DOHH2 (cell line): ENCODE results near the gene TMEM234.

Source experiments
- H3F3A ChIP-seq: fragments of 200-600 bp; sonication (generic), shearing (Covaris generic); 2 replicates; pipeline ENCODE4 v1.6.0; 2016; ENCODE audit warnings: antibody characterized with exemption, mild to moderate bottlenecking; ENCODE audit not compliant: control insufficient read depth, insufficient read depth
- H3K27ac ChIP-seq: fragments of 200-600 bp; sonication (generic); 2 replicates; pipeline ENCODE4 v1.5.1; 2014; ENCODE audit warnings: low read depth, mild to moderate bottlenecking, low read length, moderate library complexity
- H3K27me3 ChIP-seq: fragments of 200-600 bp; sonication (generic); 2 replicates; pipeline ENCODE4 v1.6.1; 2014; ENCODE audit warnings: mild to moderate bottlenecking, low read length, mixed read lengths; ENCODE audit not compliant: control insufficient read depth
- H3K36me3 ChIP-seq: fragments of 200-600 bp; sonication (generic); 2 replicates; pipeline ENCODE4 v1.6.1; 2014; ENCODE audit warnings: mild to moderate bottlenecking, low read length, moderate library complexity, mixed read lengths; ENCODE audit not compliant: control insufficient read depth
- H3K4me1 ChIP-seq: fragments of 200-600 bp; sonication (generic); 2 replicates; pipeline ENCODE4 v1.6.1; 2014; ENCODE audit warnings: mild to moderate bottlenecking, low read length, mixed read lengths; ENCODE audit not compliant: control insufficient read depth
- H3K4me2 ChIP-seq: fragments of 200-600 bp; sonication (generic); 2 replicates; pipeline ENCODE4 v1.6.0; 2014; ENCODE audit warnings: mild to moderate bottlenecking, low read length, moderate library complexity
- H3K4me3 ChIP-seq: fragments of 200-600 bp; sonication (generic); 2 replicates; pipeline ENCODE4 v1.5.1; 2014; ENCODE audit warnings: mild to moderate bottlenecking, low read length, mixed read lengths
- H3K79me2 ChIP-seq: fragments of 200-600 bp; sonication (generic); 2 replicates; pipeline ENCODE4 v1.6.1; 2014; ENCODE audit warnings: mild to moderate bottlenecking, low read length, mixed read lengths; ENCODE audit not compliant: control insufficient read depth
- H3K9me2 ChIP-seq: fragments of 200-600 bp; sonication (generic); replicated peaks from 2 replicates; pipeline ENCODE4 v1.6.1; 2014; ENCODE audit warnings: mild to moderate bottlenecking, low read length, mixed read lengths; ENCODE audit not compliant: control insufficient read depth
- H3K9me3 ChIP-seq: fragments of 200-600 bp; sonication (generic); 2 replicates; pipeline ENCODE4 v1.6.1; 2014; ENCODE audit warnings: antibody characterized with exemption, low read length, mixed read lengths; ENCODE audit not compliant: control insufficient read depth, insufficient read depth
- H4K20me1 ChIP-seq: fragments of 200-600 bp; sonication (generic); 2 replicates; pipeline ENCODE4 v1.6.0; 2014; ENCODE audit warnings: low read depth, mild to moderate bottlenecking, antibody characterized with exemption, low read length, moderate library complexity; ENCODE audit not compliant: control insufficient read depth, insufficient read depth
- CTCF ChIP-seq: fragments of 200-600 bp; sonication (generic); IDR thresholded peaks from one replicate; pipeline ENCODE4 v1.5.1; 2014; ENCODE audit warnings: antibody characterized with exemption, mild to moderate bottlenecking, low read depth, low read length; ENCODE audit not compliant: poor library complexity, severe bottlenecking
- EZH2phosphoT487 ChIP-seq: fragments of 200-600 bp; sonication (generic); IDR thresholded peaks from 2 replicates; pipeline ENCODE4 v1.6.1; 2017; ENCODE audit warnings: borderline replicate concordance, mild to moderate bottlenecking, antibody characterized with exemption, low read length, moderate library complexity, mixed read lengths

Gene TMEM234

DNA sequence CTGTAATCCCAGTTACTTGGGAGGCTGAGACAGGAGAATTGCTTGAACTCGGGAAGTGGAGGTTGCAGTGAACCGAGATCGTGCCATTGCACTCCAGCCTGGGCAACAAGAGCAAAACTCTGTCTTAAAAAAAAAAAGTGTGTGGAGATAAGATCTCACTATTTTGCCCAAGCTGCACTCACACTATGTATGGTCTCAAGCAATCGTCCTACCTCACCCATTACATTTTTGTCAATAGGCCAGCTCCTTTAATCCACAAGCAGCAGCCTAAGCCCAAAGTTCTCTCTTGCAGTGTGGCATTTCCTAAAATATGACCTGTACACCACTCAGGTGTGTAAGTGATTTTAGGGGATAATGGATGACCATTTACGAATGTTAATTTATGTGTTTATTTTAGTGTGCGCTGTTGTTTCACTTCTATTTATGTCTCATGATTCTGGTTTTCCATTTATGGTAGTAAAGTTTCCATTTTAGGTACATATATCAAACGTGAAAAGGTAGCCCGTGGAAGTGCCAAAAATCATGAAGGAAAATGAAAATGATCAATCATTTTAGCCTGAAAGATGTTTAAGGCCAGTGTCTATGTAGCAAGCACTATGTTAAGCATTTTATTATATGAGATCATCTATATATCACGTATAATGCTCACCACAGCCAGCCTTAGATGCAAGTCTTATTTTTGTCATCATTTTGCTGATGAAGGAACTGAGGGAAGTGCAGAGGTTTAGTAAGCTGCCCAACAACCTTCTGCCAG is 34.5 kb upstream of the TMEM234 start:
- peak overlapping the region; percentile 52 for H3K4me3 ChIP-seq
- H3K4me1 ChIP-seq: peaks cover 88% of the 10 kb centered on the region
- no peaks in the 10 kb centered on the region for H3K9me3 ChIP-seq
- H3K27ac ChIP-seq: peak overlapping the region; percentile 100
- no peak for TF ChIP-seq CTCF
- no peak for TF ChIP-seq EZH2phosphoT487
- peak overlapping the region; percentile 89 for H3K4me2 ChIP-seq
- H3K9me2 ChIP-seq: no peaks in the 10 kb centered on the region
- H3K27me3 ChIP-seq: no peaks in the 10 kb centered on the region
- H4K20me1 ChIP-seq: no peaks in the 10 kb centered on the region
- H3F3A ChIP-seq: peaks cover 40% of the 10 kb centered on the region
- H3K36me3 ChIP-seq: peaks cover 25% of the 10 kb centered on the region
- H3K79me2 ChIP-seq: peaks cover 84% of the 10 kb centered on the region

DNA sequence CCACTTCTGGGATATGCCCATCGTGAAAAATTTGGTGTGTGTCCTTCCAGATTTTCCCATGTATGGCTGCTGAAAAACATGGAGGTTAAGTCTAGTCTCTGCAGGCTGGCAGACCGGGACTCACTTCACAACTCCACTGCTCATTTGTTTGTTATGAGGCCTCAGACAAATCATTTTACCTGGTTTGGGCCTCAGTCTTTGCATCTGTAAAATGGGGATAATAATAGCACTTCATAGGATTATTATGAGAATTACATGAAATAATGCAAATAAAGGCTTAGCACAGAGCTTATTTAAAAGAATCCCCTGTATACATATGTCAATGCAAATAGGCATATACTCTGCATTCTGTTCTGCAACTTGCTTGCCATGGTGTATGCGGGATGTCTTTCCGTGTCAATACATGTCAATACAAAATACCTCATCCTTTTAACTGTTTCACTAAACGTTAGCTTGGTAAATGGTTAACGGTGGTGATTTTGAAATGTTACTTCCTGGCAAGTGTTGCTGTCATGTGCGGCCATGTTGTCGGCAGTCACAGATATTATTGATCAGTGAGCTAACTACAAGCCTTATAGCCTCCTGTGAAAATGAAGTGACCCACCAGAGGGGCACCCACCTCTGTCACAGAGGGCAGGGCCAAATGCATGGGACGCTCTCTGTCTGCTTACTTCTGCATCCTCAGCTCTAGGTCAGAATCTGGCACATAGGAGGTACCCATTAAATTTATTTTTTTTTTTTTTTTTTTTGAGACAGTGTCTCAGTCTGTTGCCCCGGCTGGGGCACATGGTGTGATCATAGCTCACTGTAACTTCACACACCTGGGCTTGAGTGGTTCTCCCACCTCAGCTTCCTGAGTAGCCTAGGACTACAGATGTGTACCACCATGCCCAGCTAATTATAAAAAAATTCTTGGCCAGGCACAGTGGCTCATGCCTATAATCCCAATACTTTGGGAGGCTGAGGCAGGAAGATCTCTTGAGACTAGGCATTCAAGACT is 33.2 kb upstream of the TMEM234 start:
- peaks cover 74% of the 10 kb centered on the region for H3K79me2 ChIP-seq
- peaks cover 89% of the 10 kb centered on the region for H3K4me1 ChIP-seq
- no peaks in the 10 kb centered on the region for H3K9me2 ChIP-seq
- H3K4me2 ChIP-seq: peak overlapping the region; percentile 89
- H3K36me3 ChIP-seq: peaks cover 31% of the 10 kb centered on the region
- peaks cover 51% of the 10 kb centered on the region for H3F3A ChIP-seq
- H3K9me3 ChIP-seq: no peaks in the 10 kb centered on the region
- no peaks in the 10 kb centered on the region for H4K20me1 ChIP-seq
- TF ChIP-seq EZH2phosphoT487: no peak
- no peak for TF ChIP-seq CTCF
- H3K27ac ChIP-seq: peak overlapping the region; percentile 100
- H3K27me3 ChIP-seq: no peaks in the 10 kb centered on the region
- H3K4me3 ChIP-seq: peak overlapping the region; percentile 77

- no peaks in the 10 kb centered on the region for H3K9me2 ChIP-seq
- H3F3A ChIP-seq: peaks cover 66% of the 10 kb centered on the region
- peaks cover 40% of the 10 kb centered on the region for H3K79me2 ChIP-seq
- peak within 1 kb of the TSS; percentile 77 for H3K4me3 ChIP-seq
- peak within 1 kb of the TSS; percentile 100 for H3K27ac ChIP-seq
- H3K4me1 ChIP-seq: peaks cover 100% of the 10 kb centered on the region
- H3K9me3 ChIP-seq: no peaks in the 10 kb centered on the region
- H3K4me2 ChIP-seq: peak within 1 kb of the TSS; percentile 89
- no peaks in the 10 kb centered on the region for H4K20me1 ChIP-seq
- peaks cover 18% of the 10 kb centered on the region for H3K36me3 ChIP-seq
- TF ChIP-seq CTCF (no peak), EZH2phosphoT487 (no peak)
- no peaks in the 10 kb centered on the region for H3K27me3 ChIP-seq
Measured at GRCh38 chr1:32250893-32251716, 29.0 kb upstream of the TMEM234 start, which contains the start of gene LCK. TSS of gene LCK (plus strand) at chr1:32251265. CDS start at chr1:32274330, 23,065 bp downstream.
